Fibroblast of peridontal ligament (primary cell): ENCODE data around the gene CFAP299.
"Not testable (repeated sequence)": the region's sequence is repeated elsewhere in the genome, so short reads cannot be mapped to it uniquely, and the experiment has no call there.

Experiments
- DNase-seq: peaks from one replicate; pipeline ENCODE4 v3.0.0-alpha.2; 2010; ENCODE audit errors: extremely low read depth

Gene CFAP299

GRCh38 chr4:80331693-80332092 lies 3.8 kb upstream of the CFAP299 start:
- no peak for DNase-seq

GRCh38 chr4:80333121-80333520 lies 2.4 kb upstream of the CFAP299 start:
- peak; percentile 20 for DNase-seq

GRCh38 chr4:80334568-80334967 lies 962 bp upstream of the CFAP299 start:
- no peak for DNase-seq

GRCh38 chr4:80335226-80335553 lies 340 bp upstream of the CFAP299 start:
- no peak for DNase-seq

- peak; percentile 53 for DNase-seq
These were observed 1.1 kb downstream of the CFAP299 start for GRCh38 chr4:80336582-80336981.

- DNase-seq, result peak; percentile 67
These were observed 4.5 kb downstream of the CFAP299 start for GRCh38 chr4:80340036-80340435.

- DNase-seq, result not testable (repeated sequence)
These were observed 7.2 kb downstream of the CFAP299 start for GRCh38 chr4:80342684-80343083.

- no peak for DNase-seq
These were observed 8.4 kb downstream of the CFAP299 start for GRCh38 chr4:80343887-80344286.

GRCh38 chr4:80360084-80360483 lies 24.6 kb downstream of the CFAP299 start:
- no peak for DNase-seq

- peak; percentile 66 for DNase-seq
These were observed 25.4 kb downstream of the CFAP299 start for GRCh38 chr4:80360900-80361299.

- DNase-seq, result peak; percentile 71
These were observed 25.9 kb downstream of the CFAP299 start for GRCh38 chr4:80361329-80361900.

GRCh38 chr4:80362578-80363181 lies 27.1 kb downstream of the CFAP299 start:
- DNase-seq, result peak; percentile 69

- DNase-seq, result peak; percentile 89
These were observed 30.4 kb downstream of the CFAP299 start for GRCh38 chr4:80365928-80366327.

GRCh38 chr4:80367737-80368136 lies 32.2 kb downstream of the CFAP299 start:
- DNase-seq, result peak; percentile 29

GRCh38 chr4:80370635-80371034 lies 35.1 kb downstream of the CFAP299 start:
- no peak for DNase-seq

GRCh38 chr4:80371046-80371445 lies 35.5 kb downstream of the CFAP299 start:
- DNase-seq, result no peak

- DNase-seq, result no peak
These were observed 38.6 kb downstream of the CFAP299 start for GRCh38 chr4:80374180-80374579.

- no peak for DNase-seq
These were observed 46.7 kb downstream of the CFAP299 start for GRCh38 chr4:80382090-80382832.

GRCh38 chr4:80385397-80386280 lies 50.1 kb downstream of the CFAP299 start:
- no peak for DNase-seq

GRCh38 chr4:80386281-80386886 lies 50.9 kb downstream of the CFAP299 start:
- no peak for DNase-seq

- no peak for DNase-seq
These were observed 52.1 kb downstream of the CFAP299 start for GRCh38 chr4:80387390-80388283.
